Heart right ventricle (tissue), 16 donors: ENCODE results near the gene NHS. TPM values are rescaled to one million over a fixed set of nuclear protein-coding genes. Genes with fewer than 3 reads are reported as not detected.

Experiments
- ATAC-seq, 8 donors: fragments of 200-7000 bp; cut with Tn5 transposase; one replicate each; pipeline ENCODE4 v1.9.1; 2020; ENCODE audit warnings: mild to moderate bottlenecking in 8 of 8, moderate library complexity in 8 of 8, moderate number of reproducible peaks in 1 of 8
- DNase-seq, 2 donors: peaks; one replicate each; pipeline ENCODE4 v3.0.0-alpha.2; 2020
- H3K27ac ChIP-seq, 10 donors: fragments of 200-600 bp; sonication (generic) in 2 of 10; one replicate each; pipeline versions ENCODE4 v1.5.0 to v1.8.0; 2020 to 2022; ENCODE audit warnings: mild to moderate bottlenecking in 3 of 10
- H3K27me3 ChIP-seq, 7 donors: fragments of 200-600 bp; one replicate each; pipeline ENCODE4 v1.8.0; 2021 to 2022; ENCODE audit warnings: mild to moderate bottlenecking in 2 of 7
- H3K36me3 ChIP-seq, 9 donors: fragments of 200-600 bp; sonication (generic) in 1 of 9; one replicate each; pipeline versions ENCODE4 v1.5.0 to v1.8.0; 2020 to 2022; ENCODE audit warnings: mild to moderate bottlenecking in 2 of 9
- H3K4me1 ChIP-seq, 9 donors: fragments of 200-600 bp; sonication (generic) in 1 of 9; one replicate each; pipeline versions ENCODE4 v1.5.0 to v1.8.0; 2020 to 2022; ENCODE audit warnings: mild to moderate bottlenecking in 4 of 9
- H3K4me3 ChIP-seq, 10 donors: fragments of 200-600 bp; sonication (generic) in 2 of 10; one replicate each; pipeline versions ENCODE4 v1.5.0 to v1.8.0; 2020 to 2022; ENCODE audit warnings: mild to moderate bottlenecking in 7 of 10, moderate library complexity in 2 of 10
- H3K9me3 ChIP-seq, 11 donors: fragments of 200-600 bp in 10 of 11; sonication (generic) in 2 of 11; one replicate each; pipeline versions ENCODE4 v1.5.0 to v1.8.0; 2013 to 2022; ENCODE audit warnings: mild to moderate bottlenecking in 2 of 11, control low read depth in 1 of 11, moderate library complexity in 1 of 11
- CTCF ChIP-seq, 9 donors: fragments of 200-600 bp; sonication (generic) in 2 of 9; IDR thresholded peaks; one replicate each; pipeline versions ENCODE4 v1.5.0 to v1.8.0; 2021 to 2022; ENCODE audit warnings: antibody characterized with exemption in 9 of 9, mild to moderate bottlenecking in 5 of 9, moderate library complexity in 1 of 9
- WGBS, 2 donors: extraction: QIAGEN DNeasy Blood & Tissue Kit; methylation state at CpG; one replicate each; pipeline ENCODE4 v1.1.7; 2013; ENCODE audit warnings: inconsistent platforms in 1 of 2; 5-methylcytosine and 5-hydroxymethylcytosine counted together
- intact Hi-C, 10 donors: fragments of 100-400 bp; cut with DNase I; formaldehyde crosslinking; loops; one replicate each; pipeline versions ENCODE4 v1.11.1 to v1.14.2; 2022
- polyA plus RNA-seq, 2 donors: library from polyadenylated mRNA; stranded (reverse); fragments of 200-250 nt; gene quantifications; one replicate each; pipeline ENCODE4 v1.2.3, GENCODE V29; 2013
- total RNA-seq, 10 donors: library from RNA; stranded (reverse); fragmentation: NEBNext Ultra II Directional in 3 of 10; extraction: Animal tissue kit (Norgen Biotek cat#: 25700) in 3 of 10; gene quantifications; one replicate each; pipeline versions ENCODE4 v1.2.1 to v1.2.4, GENCODE V29; 2021 to 2023
- donor health status: Arrhythmogenic right ventricular cardiomyopathy.
- donor health status: ischemic (EF 13 %, LVEDD 7.1; RV severe dilation, severe dysfunction).
- donor health status: healthy with polysubstance abuse.
- donor health status: DM: no; HTN: yes; CAD: no.
- donor health status: DM: no; HTN: no; CAD: no.
- donor health status: ischemic (EF 25% LVEDD 6.9; RV normal size, moderate dysfunction).
- donor health status: ischemic (EF 25% LVEDD 5.7; RV mildly dilated, moderate dysfunction).
- donor health status: healthy.
- donor health status: DM: yes; HTN: yes; CAD: no.
- donor health status: Ischemic cardiomyopathy.
- donor health status: ischemic (EF 35%, LVEDD 5.7; RV mildly dilated, moderate dysfunction).
- donor health status: nonischemic (EF 11% LVEDD 7.7; RV severe dilation, severe dysfunction).
- donor health status: DM: yes; HTN: yes; CAD: no.
- donor health status: PGD.
- donor health status: ischemic (EF 29% LVEDD 5.4; RV normal size, mild dysfunction).
- donor health status: nonischemic (EF 23%, LVEDD 6.1; RV moderate dilation, normal function).

Gene NHS
- total and polyA plus RNA-seq, 12 donors = 0.20 to 2.7 (median 1.2) TPM

DNA sequence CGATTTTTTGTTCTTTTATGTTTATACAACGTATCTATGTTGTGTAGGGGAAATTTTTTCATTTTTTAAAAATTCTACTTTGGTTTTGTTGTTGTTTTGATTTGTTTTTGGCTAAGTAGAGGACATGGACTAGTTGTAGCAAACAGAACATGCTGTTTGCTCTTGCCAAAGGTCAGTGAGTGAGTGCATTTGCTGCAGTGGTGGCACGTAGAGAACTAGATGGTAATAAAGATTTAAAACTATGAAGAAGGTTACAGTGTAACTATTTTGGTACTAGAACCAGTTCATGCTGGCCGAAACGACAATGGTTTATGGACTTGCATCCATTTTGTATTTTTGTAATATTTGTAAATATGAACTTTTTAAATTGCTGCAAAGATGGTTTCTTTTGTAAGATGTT is 360.4 kb downstream of the NHS start:
- Histone ChIP-seq H3K27ac (peak overlapping the region in 1 of 10 donors; percentile 78), H3K36me3 (no peaks in the 10 kb centered on the region), H3K9me3 (no peaks in the 10 kb centered on the region), H3K4me3 (no peak overlapping the region), H3K27me3 (peaks cover 0 to 48% (median 0%) of the 10 kb centered on the region in 7 donors), H3K4me1 (peaks cover 0 to 12% (median 4%) of the 10 kb centered on the region in 9 donors)
- DNase-seq (no peak), ATAC-seq (no peak)
- no peak for TF ChIP-seq CTCF (IDR thresholded peaks at IDR 0.05)
- WGBS, 2 donors = 45 to 56% methylated on average over 5 of the region's 5 CpGs
- intact Hi-C loops = no loop called here

DNA sequence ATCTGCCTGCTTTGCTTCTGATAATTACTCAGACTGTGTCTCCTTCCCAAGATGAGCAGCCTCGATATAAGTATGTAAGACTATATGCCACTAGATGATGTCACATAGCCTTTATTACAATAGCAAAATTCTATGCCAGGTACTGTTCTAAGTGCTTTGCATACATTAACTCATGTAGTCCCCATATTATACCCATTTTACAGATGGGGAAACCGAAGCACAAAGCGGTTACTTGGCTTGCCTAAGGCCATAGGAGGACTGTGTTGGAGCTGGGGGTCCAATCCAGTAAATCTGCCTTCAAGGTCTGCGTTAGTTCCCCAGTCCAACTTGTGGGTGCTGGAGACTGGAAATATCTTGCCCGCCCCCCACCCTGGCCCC is 361.5 kb downstream of the NHS start:
- intact Hi-C loops = no loop called here
- no peaks in the 10 kb centered on the region for H3K36me3 ChIP-seq
- 60% methylated on average over 5 of the region's 5 CpGs for WGBS, 2 donors
- H3K9me3 ChIP-seq = no peaks in the 10 kb centered on the region
- no peak for TF ChIP-seq CTCF (IDR thresholded peaks at IDR 0.05)
- peaks cover 0 to 56% (median 0%) of the 10 kb centered on the region in 7 donors for H3K27me3 ChIP-seq
- ATAC-seq (no peak), DNase-seq (no peak)
- peak overlapping the region; percentile 50 to 78 (median 72) for H3K27ac ChIP-seq
- peaks cover 0 to 13% (median 7%) of the 10 kb centered on the region in 9 donors for H3K4me1 ChIP-seq
- H3K4me3 ChIP-seq = peak overlapping the region in 9 of 10 donors; percentile 10 to 78 (median 48)

DNA sequence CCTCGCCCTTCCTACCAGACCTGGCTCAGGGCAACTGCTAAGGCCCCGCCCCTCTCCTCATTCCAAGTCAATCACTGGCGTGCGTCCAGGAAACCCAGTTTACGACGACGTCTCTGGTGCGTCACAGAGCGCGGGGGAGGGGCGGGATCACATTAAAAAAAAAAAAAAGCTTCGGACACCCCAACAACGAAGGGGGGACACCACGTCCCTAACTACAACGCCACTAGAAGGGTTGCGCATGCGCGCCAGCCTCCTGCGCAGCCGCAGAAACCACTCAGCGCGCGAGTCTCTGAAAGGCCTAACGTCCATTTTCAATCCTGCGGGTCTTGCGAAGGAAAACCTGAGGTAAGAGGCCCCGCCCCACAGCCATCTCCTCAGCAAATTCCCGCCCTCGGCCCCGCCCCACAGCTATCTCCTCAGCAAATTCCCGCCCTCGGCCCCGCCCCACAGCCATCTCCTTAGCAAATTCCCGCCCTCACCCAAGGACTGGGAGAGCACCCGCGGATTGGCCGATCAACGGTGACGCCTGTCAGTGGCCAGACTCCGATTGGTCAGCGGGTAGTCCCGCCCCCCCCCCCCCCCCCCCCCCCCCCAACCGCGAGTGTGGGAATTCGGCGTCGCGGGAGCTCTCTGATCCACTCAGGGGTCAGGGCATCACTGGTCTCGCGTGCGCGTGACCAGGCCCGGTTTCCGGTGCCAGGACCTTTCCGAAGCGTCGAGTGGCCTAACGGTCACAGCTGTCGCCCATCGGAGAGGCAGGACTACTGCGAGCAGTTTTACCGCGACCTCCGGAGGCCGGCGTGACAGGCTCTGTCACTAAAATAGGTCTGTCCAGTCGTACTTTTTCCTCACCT is 362.1 kb downstream of the NHS start, which contains the start of gene SCML1:
SCML1 (plus strand) TSS at position 638 of the 854 bp plus-strand sequence. CDS start 6,694 bp downstream, outside the sequence.
- intact Hi-C loops = no loop called here
- peak; percentile 97 to 99 (median 98) for ATAC-seq
- 0% methylated on average over 36 to 65 of the region's 67 CpGs for WGBS, 2 donors

GRCh38 chrX:17737710-17737985 is 362.6 kb downstream of the NHS start:
- peaks cover 0 to 13% (median 7%) of the 10 kb centered on the region in 9 donors for H3K4me1 ChIP-seq
- intact Hi-C loops = no loop called here
- ATAC-seq = peak in 4 of 8 donors; percentile 0 to 19 (median 2)
- WGBS, 2 donors = 0 to 4% methylated on average over 15 of the region's 15 CpGs
- peaks cover 0 to 56% (median 0%) of the 10 kb centered on the region in 7 donors for H3K27me3 ChIP-seq
- H3K9me3 ChIP-seq = no peaks in the 10 kb centered on the region
- H3K36me3 ChIP-seq = no peaks in the 10 kb centered on the region
- TF ChIP-seq CTCF (IDR thresholded peaks at IDR 0.05) = no peak
- DNase-seq = no peak
- peak overlapping the region; percentile 82 to 91 (median 89) for H3K27ac ChIP-seq
- peak overlapping the region; percentile 50 to 78 (median 68) for H3K4me3 ChIP-seq

More for the DNA sequence above, 362.1 kb downstream of the NHS start, which contains the start of gene SCML1:
- peak; percentile 96 to 97 for DNase-seq
- Histone ChIP-seq H3K4me1 (peaks cover 0 to 13% (median 7%) of the 10 kb centered on the region in 9 donors), H3K27me3 (peaks cover 0 to 54% (median 0%) of the 10 kb centered on the region in 7 donors), H3K27ac (peak within 1 kb of the TSS; percentile 82 to 91 (median 89)), H3K36me3 (no peaks in the 10 kb centered on the region), H3K9me3 (no peaks in the 10 kb centered on the region), H3K4me3 (peak within 1 kb of the TSS; percentile 50 to 78 (median 68))
- no peak for TF ChIP-seq CTCF (IDR thresholded peaks at IDR 0.05)
